ENCODE data around the gene TUBA1A. TPM values are rescaled to one million over a fixed set of nuclear protein-coding genes. Genes with fewer than 3 reads are reported as not detected.

The TUBA1A gene
- total RNA-seq, 4 donors from 2014 or later = 14.7 to 68.0 (median 25.1) TPM

DNA sequence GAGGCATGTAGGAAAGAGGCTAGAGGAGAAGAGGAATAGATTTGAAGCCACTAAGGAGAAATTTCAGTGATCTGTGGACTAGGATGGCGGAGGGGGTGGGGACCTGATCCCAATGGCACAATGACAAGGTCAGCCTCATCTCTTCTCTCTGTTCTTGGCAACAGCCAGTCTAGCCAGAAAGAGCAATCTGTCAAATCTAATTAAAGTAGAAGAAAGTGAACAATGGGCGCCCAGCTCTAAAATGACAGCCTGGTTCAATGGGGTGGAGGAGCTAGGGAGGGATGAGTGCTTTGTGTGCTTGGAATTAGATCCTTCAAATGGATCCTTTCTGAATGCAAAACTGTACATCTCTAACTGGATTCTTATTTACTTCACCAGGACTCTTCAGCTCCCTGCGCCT, 38.8 kb upstream of the TUBA1A start:
- H3K36me3 ChIP-seq = no peaks in the 10 kb centered on the region
- ATAC-seq (no peak), DNase-seq (no peak)
- H3K27ac ChIP-seq = no peak overlapping the region
- H3K4me1 ChIP-seq = peaks cover 2 to 5% of the 10 kb centered on the region in 2 donors
- H3K4me3 ChIP-seq = no peak overlapping the region
- intact Hi-C loops (cut with DNase I; ENCODE audit: low total_unique reads) (no loop called here), in situ Hi-C loops (cut with MboI; ENCODE audit: low sequenced_read_pairs in 4 of 4) (loop anchor here in 1 of 4 donors (25.0 kb wide), 1 partner anchor 140 kb away; the partner anchor contains the start of gene DHH)
- H3K9me3 ChIP-seq = no peaks in the 10 kb centered on the region
- no peaks in the 10 kb centered on the region for H3K27me3 ChIP-seq
- no peak for TF ChIP-seq POLR2A (IDR thresholded peaks at IDR 0.05)
- TF ChIP-seq, protein P1, sequence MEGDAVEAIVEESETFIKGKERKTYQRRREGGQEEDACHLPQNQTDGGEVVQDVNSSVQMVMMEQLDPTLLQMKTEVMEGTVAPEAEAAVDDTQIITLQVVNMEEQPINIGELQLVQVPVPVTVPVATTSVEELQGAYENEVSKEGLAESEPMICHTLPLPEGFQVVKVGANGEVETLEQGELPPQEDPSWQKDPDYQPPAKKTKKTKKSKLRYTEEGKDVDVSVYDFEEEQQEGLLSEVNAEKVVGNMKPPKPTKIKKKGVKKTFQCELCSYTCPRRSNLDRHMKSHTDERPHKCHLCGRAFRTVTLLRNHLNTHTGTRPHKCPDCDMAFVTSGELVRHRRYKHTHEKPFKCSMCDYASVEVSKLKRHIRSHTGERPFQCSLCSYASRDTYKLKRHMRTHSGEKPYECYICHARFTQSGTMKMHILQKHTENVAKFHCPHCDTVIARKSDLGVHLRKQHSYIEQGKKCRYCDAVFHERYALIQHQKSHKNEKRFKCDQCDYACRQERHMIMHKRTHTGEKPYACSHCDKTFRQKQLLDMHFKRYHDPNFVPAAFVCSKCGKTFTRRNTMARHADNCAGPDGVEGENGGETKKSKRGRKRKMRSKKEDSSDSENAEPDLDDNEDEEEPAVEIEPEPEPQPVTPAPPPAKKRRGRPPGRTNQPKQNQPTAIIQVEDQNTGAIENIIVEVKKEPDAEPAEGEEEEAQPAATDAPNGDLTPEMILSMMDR (IDR thresholded peaks at IDR 0.05 in 4 of 5, conservative IDR thresholded peaks at IDR 0.05 in 1 of 5) = no peak

DNA sequence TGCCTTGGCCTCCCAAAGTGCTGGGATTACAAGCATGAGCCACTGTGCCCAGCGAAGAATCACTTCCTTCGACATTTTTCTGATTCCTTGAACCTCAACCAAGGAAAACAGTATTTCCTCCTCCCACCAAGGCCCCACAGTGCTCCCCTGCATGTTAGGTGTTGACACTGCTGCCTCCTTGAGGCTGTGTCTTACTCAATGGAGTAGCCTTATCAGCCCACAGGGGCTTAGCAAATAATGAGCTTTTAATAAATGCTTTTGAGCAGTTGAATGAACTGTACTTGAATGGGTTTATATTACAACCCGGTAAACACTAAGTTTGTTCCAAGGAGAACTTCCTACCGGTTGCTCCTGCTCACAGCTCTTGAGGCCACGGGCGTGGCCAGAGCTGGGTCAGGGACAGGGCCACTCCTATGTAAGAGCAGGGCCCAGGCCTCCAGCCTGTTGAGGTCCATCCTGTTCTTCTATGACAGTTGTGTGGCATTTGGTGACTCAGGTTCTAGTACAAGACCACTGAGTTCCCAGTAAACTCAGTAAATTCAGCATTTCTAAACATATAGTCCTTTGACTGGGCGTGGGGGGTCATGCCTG, 36.8 kb upstream of the TUBA1A start:
- Histone ChIP-seq H3K36me3 (no peaks in the 10 kb centered on the region), H3K4me3 (no peak overlapping the region), H3K27ac (no peak overlapping the region), H3K4me1 (peaks cover 0 to 7% of the 10 kb centered on the region in 2 donors), H3K27me3 (no peaks in the 10 kb centered on the region), H3K9me3 (no peaks in the 10 kb centered on the region)
- DNase-seq = no peak
- no peak for ATAC-seq
- in situ Hi-C loops (cut with MboI; ENCODE audit: low sequenced_read_pairs in 4 of 4) (loop anchor here in 1 of 4 donors (25.0 kb wide), 1 partner anchor 138 kb away; the partner anchor contains the start of gene DHH), intact Hi-C loops (cut with DNase I; ENCODE audit: low total_unique reads) (no loop called here)
- no peak for TF ChIP-seq POLR2A (IDR thresholded peaks at IDR 0.05)
- TF ChIP-seq, protein P1 (IDR thresholded peaks at IDR 0.05 in 4 of 5, conservative IDR thresholded peaks at IDR 0.05 in 1 of 5) = no peak

DNA sequence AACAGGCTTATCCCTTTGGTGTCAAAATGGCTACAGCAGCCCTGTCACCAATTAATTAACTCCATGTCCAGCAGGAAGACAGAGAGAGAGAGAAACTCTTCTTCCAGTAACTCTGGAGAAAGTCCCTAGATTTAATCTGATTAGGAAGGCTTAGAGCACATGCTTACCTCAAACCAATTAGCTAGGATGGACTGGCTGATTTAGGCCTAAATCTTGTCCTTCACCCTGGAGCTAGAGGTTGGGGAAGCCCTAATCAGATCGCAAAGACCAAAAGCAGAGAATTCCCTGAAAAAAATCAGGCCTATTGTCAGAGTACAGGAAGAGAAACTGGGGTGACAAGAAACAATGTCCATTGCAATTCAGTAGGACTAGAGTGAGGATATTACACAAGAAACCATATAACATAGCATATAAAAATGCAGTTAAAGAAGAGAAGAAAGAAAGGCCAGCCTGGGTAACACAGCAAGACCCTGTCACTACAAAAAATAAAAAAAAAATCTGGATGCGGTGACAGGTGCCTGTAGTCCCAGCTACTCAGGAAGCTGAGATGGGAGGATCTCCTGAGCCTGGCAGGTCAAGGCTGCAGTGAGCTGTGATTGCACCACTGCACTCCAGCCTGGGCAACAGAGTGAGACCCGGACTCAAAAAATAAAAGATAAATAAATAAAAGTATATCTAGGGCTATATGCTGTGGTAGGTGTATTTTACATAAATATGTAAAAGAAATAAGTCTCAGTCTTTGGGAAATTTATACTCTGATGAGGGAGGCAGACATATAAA, 34.9 kb upstream of the TUBA1A start:
- H3K4me3 ChIP-seq = no peak overlapping the region
- no peaks in the 10 kb centered on the region for H3K36me3 ChIP-seq
- in situ Hi-C loops (cut with MboI; ENCODE audit: low sequenced_read_pairs in 4 of 4) = no loop called here
- DNase-seq (no peak), ATAC-seq (no peak)
- intact Hi-C loops (cut with DNase I; ENCODE audit: low total_unique reads) = no loop called here
- H3K27me3 ChIP-seq = no peaks in the 10 kb centered on the region
- no peaks in the 10 kb centered on the region for H3K9me3 ChIP-seq
- H3K4me1 ChIP-seq = peaks cover 0 to 7% of the 10 kb centered on the region in 2 donors
- TF ChIP-seq POLR2A (IDR thresholded peaks at IDR 0.05) = no peak
- TF ChIP-seq, protein P1 (IDR thresholded peaks at IDR 0.05 in 4 of 5, conservative IDR thresholded peaks at IDR 0.05 in 1 of 5) = no peak
- H3K27ac ChIP-seq = no peak overlapping the region

DNA sequence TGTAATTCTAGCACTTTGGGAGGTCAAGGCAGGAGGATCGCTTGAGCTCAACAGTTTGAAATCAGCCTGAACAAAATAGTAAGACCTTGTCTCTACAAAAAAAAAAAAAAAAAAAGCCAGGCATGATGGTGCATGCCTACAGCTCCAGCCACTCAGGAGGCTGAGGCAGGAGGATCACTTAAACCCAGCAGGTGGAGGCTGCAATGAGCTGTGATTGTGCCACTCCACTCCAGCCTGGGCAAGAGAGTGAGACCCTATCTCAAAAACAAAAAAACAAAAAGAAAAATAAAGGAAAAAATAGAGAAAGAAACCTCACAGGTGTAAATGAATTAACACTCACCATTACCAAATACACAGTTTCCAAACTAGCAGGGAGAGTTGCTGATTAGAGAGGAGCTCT, 34.2 kb upstream of the TUBA1A start:
- ATAC-seq = no peak
- intact Hi-C loops (cut with DNase I; ENCODE audit: low total_unique reads) = no loop called here
- H3K4me3 ChIP-seq = no peak overlapping the region

DNA sequence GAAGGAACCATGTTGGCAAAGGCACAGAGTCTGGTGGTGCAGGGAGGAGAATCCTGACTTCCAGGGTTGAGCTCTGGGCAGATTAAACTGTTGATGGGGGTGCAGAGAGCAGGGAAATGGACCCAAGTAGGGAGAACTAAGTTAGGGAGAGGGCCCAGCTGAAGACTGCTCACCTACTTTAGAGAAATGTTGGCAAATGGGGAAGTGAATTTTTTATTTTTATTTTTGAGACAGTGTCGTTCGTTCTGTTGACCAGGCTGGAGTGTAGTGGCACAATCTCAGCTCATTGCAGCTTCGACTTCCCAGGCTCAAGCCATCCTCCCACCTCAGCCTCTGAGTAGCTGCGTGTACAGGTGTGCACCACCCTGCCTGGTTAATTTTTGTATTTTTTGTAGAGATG, 32.1 kb upstream of the TUBA1A start:
- no peak for ATAC-seq

More for the DNA sequence above, 34.2 kb upstream of the TUBA1A start:
- Histone ChIP-seq H3K27ac (peak overlapping the region in 3 of 4 donors; percentile 23 to 49 (median 35)), H3K36me3 (no peaks in the 10 kb centered on the region), H3K27me3 (no peaks in the 10 kb centered on the region), H3K9me3 (no peaks in the 10 kb centered on the region), H3K4me1 (peaks cover 0 to 7% of the 10 kb centered on the region in 2 donors)
- in situ Hi-C loops (cut with MboI; ENCODE audit: low sequenced_read_pairs in 4 of 4) = no loop called here
- DNase-seq = no peak
- no peak for TF ChIP-seq POLR2A (IDR thresholded peaks at IDR 0.05)

More for the DNA sequence above, 32.1 kb upstream of the TUBA1A start:
- Histone ChIP-seq H3K27ac (no peak overlapping the region), H3K27me3 (no peaks in the 10 kb centered on the region), H3K36me3 (no peaks in the 10 kb centered on the region), H3K9me3 (no peaks in the 10 kb centered on the region), H3K4me3 (no peak overlapping the region), H3K4me1 (peaks cover 0 to 7% of the 10 kb centered on the region in 2 donors)
- intact Hi-C loops (cut with DNase I; ENCODE audit: low total_unique reads) (no loop called here), in situ Hi-C loops (cut with MboI; ENCODE audit: low sequenced_read_pairs in 4 of 4) (no loop called here)
- TF ChIP-seq POLR2A (IDR thresholded peaks at IDR 0.05) = no peak
- TF ChIP-seq, protein P1 (IDR thresholded peaks at IDR 0.05 in 4 of 5, conservative IDR thresholded peaks at IDR 0.05 in 1 of 5) = no peak
- no peak for DNase-seq

Data from gastrocnemius medialis (tissue), 4 donors.